GM12878 (cell line): ENCODE data around the gene PTCH2. TPM values are rescaled to one million over a fixed set of nuclear protein-coding genes. Genes with fewer than 3 reads are reported as not detected.

ENCODE experiments used
- CREM ChIP-seq: IDR thresholded peaks from 2 replicates; pipeline ENCODE4 v1.6.1; 2014; ENCODE audit warnings: antibody characterized with exemption, low read depth
- SUZ12 ChIP-seq: fragments of 200-600 bp; sonication (generic); IDR thresholded peaks from one replicate; pipeline ENCODE4 v1.6.1; 2018; ENCODE audit warnings: antibody characterized with exemption, mild to moderate bottlenecking; ENCODE audit not compliant: unreplicated experiment
- polyA plus RNA-seq, 11 experiments: library from polyadenylated mRNA; depleted of rRNA in 4 of 11; unstranded in 6 of 11; stranded (reverse) in 5 of 11; fragments of >200 nt; fragmentation: Nextera tagmentation in 4 of 11; fragmentation: Illumina TruSeq in 1 of 11; extraction: Ambion mirVana in 4 of 11; extraction: Trizol in 1 of 11; gene quantifications; 1 replicate in 1 of 11; 2 replicates in 10 of 11; pipeline versions ENCODE4 v1.2.1 to v1.2.3, GENCODE V29; 2011 to 2016; ENCODE audit warnings: inconsistent platforms in 2 of 11, missing spikeins in 2 of 11, low read depth in 1 of 11
- total RNA-seq, 4 experiments: library from RNA; depleted of rRNA in 3 of 4; stranded (reverse); fragments of >200 nt in 3 of 4; fragmentation: Illumina TruSeq in 1 of 4; extraction: Trizol in 1 of 4; gene quantifications; 2 replicates each; pipeline versions ENCODE4 v1.2.1 to v1.2.3, GENCODE V29; 2013 to 2021
- TF ChIP-seq, protein P1 (sequence below): IDR thresholded peaks from 2 replicates; pipeline ENCODE4 v1.6.1; 2012; ENCODE audit warnings: improper control_type of control experiment, low read depth, low read length; ENCODE audit not compliant: insufficient replicate concordance
- TF ChIP-seq, protein P2 (sequence below): fragments of 450-650 bp; IDR thresholded peaks from 2 replicates; pipeline ENCODE4 v1.6.1; 2017; ENCODE audit warnings: mild to moderate bottlenecking, moderate library complexity

The PTCH2 gene
- total and polyA plus RNA-seq, 10 of the 15 experiments (the other 5 are each of a cell fraction or from before 2014, with no cell fraction given), result 0.03 to 8.4 (median 0.10) TPM

DNA sequence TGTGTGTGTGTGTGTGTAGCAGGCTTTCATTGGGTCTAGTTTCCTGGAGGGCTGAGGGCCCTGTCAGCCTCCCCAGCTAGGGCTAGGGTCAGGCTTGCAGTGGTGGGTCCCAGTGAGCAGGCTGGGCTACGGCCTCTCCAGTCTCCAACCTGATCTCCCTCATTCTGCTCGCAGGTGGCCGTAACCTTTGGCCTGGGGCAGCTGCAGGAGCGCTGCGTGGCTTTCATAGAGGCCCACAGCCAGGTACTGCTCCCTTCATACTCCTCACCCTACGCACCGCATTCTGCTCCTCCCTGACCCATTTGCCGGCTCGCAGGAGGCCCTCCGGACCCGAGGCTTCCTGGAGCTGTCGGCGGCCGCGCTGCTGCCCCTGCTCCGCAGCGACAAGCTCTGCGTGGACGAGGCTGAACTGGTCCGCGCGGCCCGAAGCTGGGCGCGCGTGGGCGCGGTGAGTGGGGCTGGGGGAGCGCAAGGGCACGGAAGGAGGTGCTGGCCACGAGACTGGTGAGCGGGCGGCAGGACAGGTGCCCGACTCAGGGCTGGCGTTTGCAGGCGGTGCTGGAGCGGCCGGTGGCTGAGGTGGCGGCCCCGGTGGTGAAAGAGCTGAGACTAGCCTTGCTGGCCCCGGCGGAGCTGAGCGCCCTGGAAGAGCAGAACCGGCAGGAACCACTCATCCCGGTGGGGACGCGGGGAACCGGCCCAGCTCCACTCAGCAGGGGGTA, 30.1 kb downstream of the PTCH2 start (continued):
- TF ChIP-seq, protein P1, sequence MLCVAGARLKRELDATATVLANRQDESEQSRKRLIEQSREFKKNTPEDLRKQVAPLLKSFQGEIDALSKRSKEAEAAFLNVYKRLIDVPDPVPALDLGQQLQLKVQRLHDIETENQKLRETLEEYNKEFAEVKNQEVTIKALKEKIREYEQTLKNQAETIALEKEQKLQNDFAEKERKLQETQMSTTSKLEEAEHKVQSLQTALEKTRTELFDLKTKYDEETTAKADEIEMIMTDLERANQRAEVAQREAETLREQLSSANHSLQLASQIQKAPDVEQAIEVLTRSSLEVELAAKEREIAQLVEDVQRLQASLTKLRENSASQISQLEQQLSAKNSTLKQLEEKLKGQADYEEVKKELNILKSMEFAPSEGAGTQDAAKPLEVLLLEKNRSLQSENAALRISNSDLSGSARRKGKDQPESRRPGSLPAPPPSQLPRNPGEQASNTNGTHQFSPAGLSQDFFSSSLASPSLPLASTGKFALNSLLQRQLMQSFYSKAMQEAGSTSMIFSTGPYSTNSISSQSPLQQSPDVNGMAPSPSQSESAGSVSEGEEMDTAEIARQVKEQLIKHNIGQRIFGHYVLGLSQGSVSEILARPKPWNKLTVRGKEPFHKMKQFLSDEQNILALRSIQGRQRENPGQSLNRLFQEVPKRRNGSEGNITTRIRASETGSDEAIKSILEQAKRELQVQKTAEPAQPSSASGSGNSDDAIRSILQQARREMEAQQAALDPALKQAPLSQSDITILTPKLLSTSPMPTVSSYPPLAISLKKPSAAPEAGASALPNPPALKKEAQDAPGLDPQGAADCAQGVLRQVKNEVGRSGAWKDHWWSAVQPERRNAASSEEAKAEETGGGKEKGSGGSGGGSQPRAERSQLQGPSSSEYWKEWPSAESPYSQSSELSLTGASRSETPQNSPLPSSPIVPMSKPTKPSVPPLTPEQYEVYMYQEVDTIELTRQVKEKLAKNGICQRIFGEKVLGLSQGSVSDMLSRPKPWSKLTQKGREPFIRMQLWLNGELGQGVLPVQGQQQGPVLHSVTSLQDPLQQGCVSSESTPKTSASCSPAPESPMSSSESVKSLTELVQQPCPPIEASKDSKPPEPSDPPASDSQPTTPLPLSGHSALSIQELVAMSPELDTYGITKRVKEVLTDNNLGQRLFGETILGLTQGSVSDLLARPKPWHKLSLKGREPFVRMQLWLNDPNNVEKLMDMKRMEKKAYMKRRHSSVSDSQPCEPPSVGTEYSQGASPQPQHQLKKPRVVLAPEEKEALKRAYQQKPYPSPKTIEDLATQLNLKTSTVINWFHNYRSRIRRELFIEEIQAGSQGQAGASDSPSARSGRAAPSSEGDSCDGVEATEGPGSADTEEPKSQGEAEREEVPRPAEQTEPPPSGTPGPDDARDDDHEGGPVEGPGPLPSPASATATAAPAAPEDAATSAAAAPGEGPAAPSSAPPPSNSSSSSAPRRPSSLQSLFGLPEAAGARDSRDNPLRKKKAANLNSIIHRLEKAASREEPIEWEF, result no peak
- TF ChIP-seq SUZ12, result no peak
- TF ChIP-seq CREM, result no peak
- TF ChIP-seq, protein P2, sequence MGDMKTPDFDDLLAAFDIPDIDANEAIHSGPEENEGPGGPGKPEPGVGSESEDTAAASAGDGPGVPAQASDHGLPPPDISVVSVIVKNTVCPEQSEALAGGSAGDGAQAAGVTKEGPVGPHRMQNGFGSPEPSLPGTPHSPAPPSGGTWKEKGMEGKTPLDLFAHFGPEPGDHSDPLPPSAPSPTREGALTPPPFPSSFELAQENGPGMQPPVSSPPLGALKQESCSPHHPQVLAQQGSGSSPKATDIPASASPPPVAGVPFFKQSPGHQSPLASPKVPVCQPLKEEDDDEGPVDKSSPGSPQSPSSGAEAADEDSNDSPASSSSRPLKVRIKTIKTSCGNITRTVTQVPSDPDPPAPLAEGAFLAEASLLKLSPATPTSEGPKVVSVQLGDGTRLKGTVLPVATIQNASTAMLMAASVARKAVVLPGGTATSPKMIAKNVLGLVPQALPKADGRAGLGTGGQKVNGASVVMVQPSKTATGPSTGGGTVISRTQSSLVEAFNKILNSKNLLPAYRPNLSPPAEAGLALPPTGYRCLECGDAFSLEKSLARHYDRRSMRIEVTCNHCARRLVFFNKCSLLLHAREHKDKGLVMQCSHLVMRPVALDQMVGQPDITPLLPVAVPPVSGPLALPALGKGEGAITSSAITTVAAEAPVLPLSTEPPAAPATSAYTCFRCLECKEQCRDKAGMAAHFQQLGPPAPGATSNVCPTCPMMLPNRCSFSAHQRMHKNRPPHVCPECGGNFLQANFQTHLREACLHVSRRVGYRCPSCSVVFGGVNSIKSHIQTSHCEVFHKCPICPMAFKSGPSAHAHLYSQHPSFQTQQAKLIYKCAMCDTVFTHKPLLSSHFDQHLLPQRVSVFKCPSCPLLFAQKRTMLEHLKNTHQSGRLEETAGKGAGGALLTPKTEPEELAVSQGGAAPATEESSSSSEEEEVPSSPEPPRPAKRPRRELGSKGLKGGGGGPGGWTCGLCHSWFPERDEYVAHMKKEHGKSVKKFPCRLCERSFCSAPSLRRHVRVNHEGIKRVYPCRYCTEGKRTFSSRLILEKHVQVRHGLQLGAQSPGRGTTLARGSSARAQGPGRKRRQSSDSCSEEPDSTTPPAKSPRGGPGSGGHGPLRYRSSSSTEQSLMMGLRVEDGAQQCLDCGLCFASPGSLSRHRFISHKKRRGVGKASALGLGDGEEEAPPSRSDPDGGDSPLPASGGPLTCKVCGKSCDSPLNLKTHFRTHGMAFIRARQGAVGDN, result no peak
